HG02981 (cell line): ENCODE measurements around the gene SLC1A3.
"Not testable (repeated sequence)": the region's sequence is repeated elsewhere in the genome, so short reads cannot be mapped to it uniquely, and the experiment has no call there.

Experiments used
- ATAC-seq: cut with Tn5 transposase; IDR thresholded peaks from one replicate; pipeline ENCODE4 v1.9.1; 2021; ENCODE audit warnings: mild to moderate bottlenecking, moderate library complexity; ENCODE audit not compliant: unreplicated experiment

SLC1A3 gene

GRCh38 chr5:36606428-36607113, at the start of gene SLC1A3:
TSS of gene SLC1A3 (plus strand) at chr5:36606606. CDS start at chr5:36608424, 1,818 bp downstream.
- ATAC-seq, result peak; percentile 85

GRCh38 chr5:36558641-36559040, 47.8 kb upstream of the SLC1A3 start:
- ATAC-seq, result no peak

DNA sequence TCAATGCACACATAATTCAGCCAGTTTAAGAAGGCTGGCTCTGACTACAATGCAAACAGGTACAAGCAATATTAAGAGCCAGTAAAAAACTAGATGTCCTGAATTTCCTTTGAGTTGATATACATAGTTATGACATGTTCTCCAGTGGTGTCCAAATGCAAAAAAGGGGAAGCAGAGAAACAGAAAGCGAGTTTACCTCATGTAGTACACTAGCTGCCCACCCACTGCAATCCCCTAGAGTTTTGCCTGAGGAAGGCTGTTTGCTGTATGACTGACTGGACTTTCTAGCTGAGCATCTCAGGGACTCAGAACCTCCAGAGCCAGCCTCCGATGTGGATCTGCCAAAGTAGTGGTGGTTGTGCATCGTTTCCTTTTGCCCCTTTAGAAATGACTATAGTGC, 44.8 kb upstream of the SLC1A3 start:
- ATAC-seq, result no peak

- ATAC-seq, result no peak
Observed at GRCh38 chr5:36569491-36569890, 36.9 kb upstream of the SLC1A3 start.

DNA sequence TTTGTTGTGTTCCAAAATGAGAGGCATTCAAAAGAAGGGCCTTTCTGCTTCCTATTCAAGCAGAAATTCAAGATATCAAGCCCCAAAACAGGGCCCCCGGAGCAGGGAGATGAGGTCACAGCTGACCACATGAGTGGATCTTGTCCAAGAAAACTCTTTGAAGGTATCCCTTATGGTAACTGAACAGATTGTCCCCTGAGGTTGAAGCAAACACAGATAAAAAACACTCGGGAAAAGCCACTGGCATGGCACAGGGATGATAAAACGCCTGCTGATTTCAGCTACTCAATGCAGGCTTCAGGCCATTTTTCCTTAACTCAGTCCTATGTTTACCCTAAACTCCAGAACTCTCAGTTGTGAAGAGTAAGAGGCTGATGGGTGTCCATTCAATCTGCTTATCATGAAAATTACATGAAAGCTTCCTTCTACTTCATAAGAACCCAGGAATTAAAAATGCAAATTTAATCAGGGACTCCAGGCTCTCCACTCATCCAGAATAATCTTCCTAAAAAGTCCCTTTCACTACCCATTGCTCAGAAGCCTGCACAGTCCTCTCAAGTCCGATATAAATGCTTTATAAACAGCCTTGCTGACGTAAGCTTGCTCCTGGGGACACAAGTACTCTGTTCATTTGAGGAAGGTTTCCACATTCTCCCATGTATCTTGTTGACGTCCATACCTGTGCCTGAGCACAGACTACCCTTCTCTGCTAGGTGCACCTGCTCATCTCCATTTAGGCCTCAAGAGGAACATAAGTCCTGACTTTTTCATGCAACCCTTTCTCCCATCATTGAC, 35.9 kb upstream of the SLC1A3 start:
- no peak for ATAC-seq

DNA sequence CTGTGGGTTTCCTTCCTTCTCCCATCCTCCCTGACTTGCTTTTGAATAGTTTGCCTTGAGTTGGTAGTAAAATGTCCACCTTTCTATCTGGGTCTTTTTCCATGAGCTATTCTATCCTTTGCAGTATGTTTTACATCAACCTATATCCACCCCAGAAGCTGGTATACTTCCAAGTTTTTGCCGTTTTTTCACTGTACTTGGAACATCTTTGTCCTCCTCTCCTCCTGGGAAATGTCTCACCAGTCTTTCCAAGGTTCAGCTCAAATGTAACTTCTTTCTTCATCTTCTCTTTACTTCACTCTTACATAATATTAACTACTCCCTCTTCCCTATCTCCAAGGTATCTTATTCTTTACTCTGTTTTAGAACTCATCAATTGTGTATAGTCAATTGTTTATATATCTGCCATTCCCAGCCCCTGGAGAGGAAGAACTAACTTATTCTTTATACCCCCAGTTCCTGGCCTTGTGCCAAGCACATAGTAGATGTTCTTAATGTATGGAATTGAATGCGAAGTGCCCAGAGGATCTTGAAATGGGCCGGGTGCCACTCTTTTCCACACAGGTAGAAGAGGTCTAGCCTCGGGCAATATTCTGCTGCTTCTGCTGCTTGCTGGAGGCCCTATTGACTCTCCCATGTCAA, 34.9 kb upstream of the SLC1A3 start:
- no peak for ATAC-seq

DNA sequence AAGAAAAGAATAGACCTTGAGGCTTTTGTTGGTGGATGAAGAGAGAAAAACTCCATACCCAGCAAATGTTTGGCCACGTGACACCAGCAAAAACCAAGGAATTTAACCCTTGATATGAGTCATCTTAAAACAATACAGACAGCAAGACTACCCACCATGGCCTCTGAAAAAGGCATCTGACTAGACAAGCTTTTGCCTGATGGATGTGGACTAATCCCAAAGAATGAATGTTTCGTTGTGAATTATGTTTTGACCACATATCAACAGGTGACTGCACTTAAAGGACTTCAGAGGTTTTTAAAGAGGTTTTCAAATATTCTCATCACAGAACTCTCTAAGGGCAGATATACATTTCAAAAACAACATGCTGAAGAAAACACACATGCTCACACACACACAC, 33.0 kb upstream of the SLC1A3 start:
- no peak for ATAC-seq

GRCh38 chr5:36575361-36575781, 31.0 kb upstream of the SLC1A3 start:
- ATAC-seq, result no peak

DNA sequence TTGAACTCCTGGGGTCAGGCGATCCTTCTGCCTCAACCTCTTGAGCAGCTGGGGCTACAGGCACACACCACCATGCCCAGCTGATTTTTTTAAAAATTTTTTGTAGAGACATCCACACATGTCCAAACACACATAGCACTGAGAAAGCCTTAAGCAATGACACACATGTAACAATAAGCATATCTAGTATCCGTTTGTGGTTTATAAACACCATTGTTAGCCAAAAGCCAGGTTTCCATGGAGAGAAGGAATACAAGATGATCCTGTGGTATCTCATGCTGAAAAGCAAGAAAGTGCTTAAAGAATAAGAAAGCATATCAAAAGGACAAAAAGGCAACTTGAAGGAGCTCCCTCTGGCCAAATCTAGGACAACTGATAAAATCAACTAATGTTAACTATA, 29.7 kb upstream of the SLC1A3 start:
- no peak for ATAC-seq

DNA sequence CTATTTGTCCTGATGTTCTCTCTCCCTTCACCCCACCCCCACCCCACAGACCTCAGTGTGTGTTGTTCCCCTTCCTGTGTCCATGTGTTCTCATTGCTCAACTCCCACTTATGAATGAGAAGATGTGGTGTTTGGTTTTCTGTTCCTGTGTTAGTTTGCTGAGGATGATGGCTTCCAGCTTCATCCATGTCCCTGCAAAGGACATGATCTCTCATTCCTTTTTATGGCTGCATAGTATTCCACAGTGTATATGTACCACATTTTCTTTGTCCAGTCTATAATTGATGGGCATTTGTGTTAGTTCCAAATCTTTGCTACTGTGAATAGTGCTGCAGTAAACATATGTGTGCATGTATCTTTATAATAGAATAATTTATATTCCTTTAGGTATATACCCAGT, 26.5 kb upstream of the SLC1A3 start:
- ATAC-seq, result not testable (repeated sequence)

- no peak for ATAC-seq
Observed at GRCh38 chr5:36581070-36581469, 25.3 kb upstream of the SLC1A3 start.

DNA sequence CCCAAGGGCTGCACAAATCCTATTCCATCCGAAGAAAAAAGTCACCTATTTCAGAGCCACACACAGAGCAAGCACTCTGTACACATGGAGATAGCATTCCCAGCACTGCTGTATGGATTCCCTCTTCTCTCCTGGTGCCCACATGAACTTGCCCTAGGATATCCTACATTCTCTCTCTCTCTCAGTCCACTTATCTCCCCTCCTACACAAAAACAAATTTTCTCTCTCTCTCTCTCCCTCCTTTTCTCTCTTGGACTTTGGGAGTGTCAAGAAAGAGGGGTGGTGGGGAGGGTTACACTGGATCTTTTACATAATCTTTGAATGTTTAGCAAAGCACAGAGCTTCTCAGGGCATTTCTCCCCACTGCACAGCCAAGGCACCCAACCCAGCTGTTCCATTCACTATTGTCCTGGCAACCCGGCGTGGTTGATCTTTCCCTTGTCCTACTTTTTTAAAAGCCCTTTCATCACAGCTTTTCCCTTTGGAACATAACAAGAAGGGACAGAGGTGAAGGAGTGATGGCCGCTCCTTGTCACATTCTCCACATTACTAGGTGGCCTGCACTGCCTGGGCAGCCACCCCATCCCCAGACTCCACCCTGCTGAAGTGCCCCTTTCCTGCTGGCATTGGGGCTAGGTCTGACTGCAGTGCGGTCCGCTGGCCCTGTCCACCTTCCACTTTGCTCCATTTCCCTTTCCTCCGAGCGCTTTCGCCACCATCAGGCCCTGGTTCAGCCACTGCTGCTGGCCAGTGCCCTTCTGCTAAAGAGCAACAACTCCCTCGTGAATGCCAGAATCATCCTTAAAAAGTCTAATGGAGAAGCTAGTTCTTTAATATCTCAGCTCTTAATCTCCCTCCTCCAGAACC, 22.2 kb upstream of the SLC1A3 start:
- ATAC-seq, result no peak

- no peak for ATAC-seq
Observed at GRCh38 chr5:36585701-36586100, 20.7 kb upstream of the SLC1A3 start.

DNA sequence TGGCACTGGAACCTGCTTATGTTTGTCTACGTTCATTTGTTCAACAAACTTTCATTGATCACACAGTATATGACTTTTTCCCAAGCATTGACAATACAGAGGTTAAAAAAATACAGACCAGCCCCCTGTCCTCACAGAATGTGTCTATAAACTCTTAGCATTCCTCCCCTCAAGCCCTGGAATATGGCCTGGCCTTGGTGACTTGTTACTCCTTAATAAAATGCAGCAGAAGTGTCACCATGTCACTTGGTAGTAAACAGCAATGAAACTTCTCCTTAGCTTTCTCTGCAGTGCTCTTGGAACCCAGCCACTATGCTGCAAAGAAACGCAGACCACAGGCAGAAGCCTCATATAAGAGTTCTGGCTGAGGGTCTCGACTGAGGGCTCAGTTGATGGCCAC, 19.1 kb upstream of the SLC1A3 start:
- no peak for ATAC-seq

GRCh38 chr5:36589735-36590134, 16.7 kb upstream of the SLC1A3 start:
- ATAC-seq, result not testable (repeated sequence)

- ATAC-seq, result no peak
Observed at GRCh38 chr5:36590513-36591286, 15.7 kb upstream of the SLC1A3 start.

GRCh38 chr5:36593867-36594266, 12.5 kb upstream of the SLC1A3 start:
- no peak for ATAC-seq

DNA sequence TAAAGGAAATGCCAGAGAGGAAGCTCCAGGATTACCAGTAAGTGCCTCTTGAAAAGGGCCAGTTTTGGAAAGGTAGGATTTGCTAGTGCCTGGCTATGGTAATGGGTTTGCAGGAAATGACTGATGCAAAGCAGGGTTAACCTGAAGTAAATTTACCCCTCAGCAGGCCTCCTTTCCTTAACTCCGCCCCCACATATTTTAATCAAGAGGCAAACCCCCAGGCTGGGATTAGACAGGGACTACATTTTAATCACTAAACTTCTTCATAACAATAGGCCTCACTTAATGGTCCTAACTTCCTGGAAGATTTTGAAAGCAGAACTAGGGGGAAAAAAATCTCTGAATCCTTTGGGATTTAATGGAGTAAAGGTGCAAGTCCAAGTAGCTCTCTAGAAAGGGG, 10.2 kb upstream of the SLC1A3 start:
- no peak for ATAC-seq

DNA sequence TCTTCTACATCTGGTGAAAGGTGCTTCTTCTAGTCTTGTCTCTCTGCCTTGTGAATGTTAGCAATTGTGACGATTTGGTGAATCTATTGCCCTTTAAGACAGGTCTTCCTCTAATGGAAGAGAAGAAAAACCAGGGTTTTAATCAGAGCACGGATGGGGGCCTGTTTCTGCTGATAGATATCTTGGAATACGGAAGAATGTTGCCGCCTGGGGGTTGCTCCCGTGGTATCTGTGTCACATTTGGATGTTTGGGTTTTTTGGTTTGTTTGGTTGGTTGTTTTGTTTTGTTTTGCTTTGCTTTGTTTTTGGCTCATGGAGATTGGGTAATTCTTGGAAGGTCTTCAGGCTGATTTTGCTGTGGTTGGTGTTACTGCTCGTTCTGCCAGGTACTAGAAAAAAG, 9.7 kb upstream of the SLC1A3 start:
- ATAC-seq, result no peak

DNA sequence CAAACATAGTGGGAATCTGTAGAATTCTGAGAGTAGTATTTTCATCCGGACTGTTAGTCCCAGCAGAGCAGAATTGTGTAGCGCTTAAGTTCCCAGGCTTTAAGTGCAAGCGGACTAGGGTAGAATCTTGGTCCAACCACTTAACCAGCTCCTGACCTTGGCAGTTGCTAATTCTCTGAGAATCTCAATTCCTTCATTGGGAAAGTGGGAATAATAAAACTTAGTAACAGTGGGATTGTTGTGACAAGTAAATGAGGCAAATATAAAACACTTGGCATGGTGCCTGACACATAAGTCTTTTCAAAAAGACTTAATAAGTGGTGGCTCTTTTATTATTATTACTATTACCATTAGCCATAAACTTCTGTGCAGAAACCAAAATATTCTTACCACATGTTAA, 8.4 kb upstream of the SLC1A3 start:
- ATAC-seq, result no peak
